ENCODE results near the gene STARD8.
"Not testable (repeated sequence)": the region's sequence is repeated elsewhere in the genome, so short reads cannot be mapped to it uniquely, and the experiment has no call there.

The STARD8 gene

DNA sequence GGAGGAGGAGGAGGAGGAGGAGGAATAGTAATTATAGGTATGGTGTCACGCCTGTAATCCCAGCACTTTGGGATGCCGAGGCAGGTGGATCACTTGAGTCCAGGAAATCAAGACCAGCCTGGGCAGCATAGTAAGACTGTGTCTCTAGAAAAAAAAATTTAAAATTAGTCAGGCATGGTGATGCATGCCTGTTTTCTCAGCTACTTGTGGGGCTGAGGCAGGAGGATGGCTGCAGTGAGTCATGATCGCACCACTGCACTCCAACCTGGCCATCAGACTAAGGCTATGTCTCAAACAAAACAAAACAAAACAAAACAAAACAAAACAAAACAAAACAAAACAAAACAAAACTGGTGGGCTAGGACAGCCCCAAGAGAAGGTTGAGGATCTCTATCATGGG, 3.0 kb downstream of the STARD8 start:
- no peak for DNase-seq
- TF ChIP-seq POLR2A (IDR thresholded peaks at IDR 0.05; ENCODE audit: low read length): no peak

DNA sequence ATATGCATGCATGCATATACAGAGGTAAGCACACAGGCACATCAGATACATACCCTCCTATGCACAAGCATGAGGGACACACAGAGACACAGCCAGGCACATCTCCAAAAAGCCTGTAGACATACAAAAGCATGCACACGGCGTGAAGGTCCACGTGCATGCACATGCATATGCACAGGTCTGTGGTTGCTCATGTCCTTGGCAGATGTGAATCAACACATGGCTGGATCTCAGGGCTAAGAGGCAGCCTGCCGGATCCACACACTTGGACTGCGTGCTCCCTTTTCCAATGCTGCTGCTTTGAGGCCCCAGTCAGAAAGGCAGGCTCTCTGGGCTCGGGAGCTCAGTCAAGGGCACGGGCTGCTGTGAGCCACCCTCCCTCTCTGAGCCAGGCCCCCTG, 3.6 kb downstream of the STARD8 start:
- no peak for DNase-seq
- TF ChIP-seq POLR2A (IDR thresholded peaks at IDR 0.05; ENCODE audit: low read length): no peak
- no peak for TF ChIP-seq GATA1 (IDR thresholded peaks at IDR 0.05; ENCODE audit: low read depth, low read length)

DNA sequence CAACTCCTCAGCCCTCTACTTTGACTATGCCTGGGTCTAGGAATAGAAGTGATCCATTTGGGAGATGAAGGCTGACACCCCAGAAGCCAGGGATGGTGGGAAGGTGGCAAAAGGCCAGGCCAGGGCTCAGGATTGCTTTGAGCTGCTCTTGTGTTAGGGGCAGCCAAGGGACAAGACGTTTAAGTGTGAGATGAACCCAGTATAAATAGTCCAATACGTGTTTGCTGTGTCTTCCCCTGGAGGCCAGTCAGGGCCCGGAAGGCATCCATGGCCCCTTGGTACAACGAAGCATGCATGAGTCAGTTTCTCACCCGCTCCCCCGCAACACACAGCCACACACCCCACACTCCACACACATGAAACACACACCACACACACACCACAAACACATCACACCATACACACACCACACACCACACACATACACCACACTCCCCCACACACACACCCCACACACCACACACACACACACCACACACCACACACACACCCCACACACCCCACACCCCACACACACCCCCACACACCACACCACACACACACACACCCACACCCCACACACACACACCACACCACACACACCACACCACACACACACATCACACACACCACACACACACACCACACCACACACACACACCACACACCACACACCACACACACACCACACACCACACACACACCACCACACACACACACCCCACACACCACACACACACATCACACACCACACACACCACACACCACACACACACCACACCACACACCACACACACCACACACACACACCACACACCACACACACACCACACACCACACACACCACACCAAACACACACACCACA, 5.1 kb downstream of the STARD8 start:
- DNase-seq: peak; percentile 7 to 55
- TF ChIP-seq POLR2A (IDR thresholded peaks at IDR 0.05; ENCODE audit: low read length) (no peak), GATA1 (IDR thresholded peaks at IDR 0.05; ENCODE audit: low read depth, low read length) (no peak)

DNA sequence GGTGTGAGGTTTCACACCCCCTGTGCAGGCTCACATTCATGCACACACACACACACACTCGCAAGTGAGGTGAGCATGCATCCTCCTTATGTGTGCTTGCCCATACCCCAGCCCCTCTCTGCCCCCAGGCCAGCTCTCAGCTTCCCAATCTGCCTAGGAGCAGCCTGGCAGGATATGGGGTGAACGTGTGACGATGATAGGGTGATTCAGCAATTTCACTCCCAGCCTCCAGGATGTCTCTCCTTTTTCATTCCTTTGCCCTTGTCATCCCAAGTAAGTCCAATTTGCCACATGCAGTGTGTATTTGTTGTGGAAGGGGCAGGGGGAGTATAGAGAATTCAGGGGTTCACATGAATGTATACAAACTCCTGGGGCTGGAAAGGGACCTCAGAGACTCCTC, 7.2 kb downstream of the STARD8 start:
- TF ChIP-seq POLR2A (IDR thresholded peaks at IDR 0.05; ENCODE audit: low read length) (no peak), GATA1 (IDR thresholded peaks at IDR 0.05; ENCODE audit: low read depth, low read length) (no peak)
- DNase-seq: peak in 1 of 2 experiments; percentile 1

DNA sequence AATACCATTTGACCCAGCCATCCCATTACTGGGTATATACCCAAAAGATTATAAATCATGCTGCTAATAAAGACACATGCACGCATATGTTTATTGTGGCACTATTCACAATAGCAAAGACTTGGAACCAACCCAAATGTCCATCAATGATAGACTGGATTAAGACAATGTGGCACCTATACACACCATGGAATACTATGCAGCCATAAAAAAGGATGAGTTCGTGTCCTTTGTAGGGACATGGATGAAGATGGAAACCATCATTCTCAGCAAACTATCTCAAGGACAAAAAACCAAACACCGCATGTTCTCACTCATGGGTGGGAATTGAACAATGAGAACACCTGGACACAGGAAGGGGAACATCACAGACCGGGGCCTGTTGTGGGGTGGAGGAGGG, 9.0 kb downstream of the STARD8 start:
- DNase-seq: not testable (repeated sequence)

DNA sequence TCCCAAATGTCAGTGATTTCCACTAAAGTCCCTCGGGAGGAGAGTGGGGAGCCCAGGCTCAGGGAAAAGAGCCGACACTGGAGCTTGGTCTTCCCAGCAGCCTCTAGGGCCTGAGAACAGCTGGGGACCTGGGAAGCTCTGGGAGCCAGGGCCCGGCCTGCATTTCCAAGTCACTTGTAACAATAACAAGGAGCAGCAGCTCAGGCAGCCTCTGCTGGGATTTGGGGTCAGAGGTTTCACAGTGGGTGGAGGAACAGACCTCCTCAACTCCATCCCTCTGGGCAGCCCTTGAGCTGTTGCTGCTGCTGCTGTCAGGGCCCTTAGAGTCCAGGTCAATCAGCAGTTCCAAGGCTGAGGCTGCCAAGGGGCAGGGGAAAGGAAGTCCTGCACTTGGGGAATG, 11.1 kb downstream of the STARD8 start:
- TF ChIP-seq GATA1 (IDR thresholded peaks at IDR 0.05; ENCODE audit: low read depth, low read length) (no peak), POLR2A (IDR thresholded peaks at IDR 0.05; ENCODE audit: low read length) (no peak)
- no peak for DNase-seq

DNA sequence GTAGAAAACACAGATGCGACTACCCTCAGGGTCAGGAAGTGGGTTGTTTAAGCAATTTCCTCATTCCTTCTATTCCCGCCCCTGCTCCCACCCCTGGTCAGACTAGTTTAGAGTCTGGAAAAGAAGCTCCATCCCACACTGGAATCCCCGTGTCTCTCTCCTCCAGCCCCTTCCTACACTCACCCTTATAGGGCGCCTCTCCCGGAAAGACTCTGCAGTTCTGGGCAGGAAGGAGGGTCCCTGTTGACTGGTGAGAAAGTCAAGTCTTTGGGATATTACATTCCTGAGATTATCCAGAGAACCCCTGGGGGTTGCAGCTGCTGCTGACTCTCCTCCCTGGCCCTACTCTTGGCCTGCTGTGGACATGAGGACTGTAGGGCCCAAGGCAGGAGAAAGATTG, 11.9 kb downstream of the STARD8 start:
- TF ChIP-seq POLR2A (IDR thresholded peaks at IDR 0.05; ENCODE audit: low read length) (no peak), GATA1 (IDR thresholded peaks at IDR 0.05; ENCODE audit: low read depth, low read length) (no peak)

DNA sequence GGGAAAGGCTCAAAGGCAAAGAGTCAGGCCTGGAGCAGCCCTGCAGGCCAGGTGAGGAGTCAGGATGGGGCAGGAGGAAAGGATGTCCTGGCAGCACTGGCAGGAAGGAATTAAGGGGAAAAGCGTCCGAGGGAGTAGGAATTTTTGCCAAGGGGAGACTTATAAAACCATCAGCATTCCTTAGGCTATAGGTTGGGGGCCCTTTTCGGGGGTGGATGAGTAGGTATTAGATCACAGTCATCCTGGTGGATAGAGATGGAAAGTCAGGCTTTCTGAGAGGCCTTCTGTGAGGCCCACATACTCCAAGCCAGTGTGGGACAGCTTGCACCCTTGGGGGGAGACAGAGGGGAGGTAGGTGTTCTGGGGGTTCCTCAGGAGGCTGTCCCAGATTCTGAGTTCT, 12.3 kb downstream of the STARD8 start:
- DNase-seq: no peak
- TF ChIP-seq POLR2A (IDR thresholded peaks at IDR 0.05; ENCODE audit: low read length) (no peak), GATA1 (IDR thresholded peaks at IDR 0.05; ENCODE audit: low read depth, low read length) (no peak)

More for the DNA sequence above, 11.9 kb downstream of the STARD8 start:
- DNase-seq: no peak

DNA sequence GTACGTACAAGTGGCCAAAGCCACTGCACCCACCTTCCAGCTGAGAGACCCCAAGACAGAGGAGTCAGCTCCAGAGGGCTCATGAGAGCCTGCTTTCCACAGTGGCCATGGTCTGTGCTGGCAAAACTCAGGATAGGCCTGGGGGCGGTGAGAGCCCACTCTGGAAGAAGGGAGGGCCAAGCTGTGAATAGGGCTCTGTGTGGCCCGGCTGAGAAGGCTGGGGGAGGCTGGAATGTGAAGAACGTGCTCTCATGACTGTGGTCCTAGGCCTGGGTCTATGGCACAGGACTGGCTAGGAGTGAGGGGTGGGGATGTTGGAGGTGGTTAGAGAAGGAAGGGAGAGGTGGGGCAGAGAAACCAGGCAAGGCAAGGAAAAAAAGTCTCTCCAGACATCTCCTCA, 13.3 kb downstream of the STARD8 start:
- TF ChIP-seq POLR2A (IDR thresholded peaks at IDR 0.05; ENCODE audit: low read length) (no peak), GATA1 (IDR thresholded peaks at IDR 0.05; ENCODE audit: low read depth, low read length) (no peak)
- DNase-seq: no peak

DNA sequence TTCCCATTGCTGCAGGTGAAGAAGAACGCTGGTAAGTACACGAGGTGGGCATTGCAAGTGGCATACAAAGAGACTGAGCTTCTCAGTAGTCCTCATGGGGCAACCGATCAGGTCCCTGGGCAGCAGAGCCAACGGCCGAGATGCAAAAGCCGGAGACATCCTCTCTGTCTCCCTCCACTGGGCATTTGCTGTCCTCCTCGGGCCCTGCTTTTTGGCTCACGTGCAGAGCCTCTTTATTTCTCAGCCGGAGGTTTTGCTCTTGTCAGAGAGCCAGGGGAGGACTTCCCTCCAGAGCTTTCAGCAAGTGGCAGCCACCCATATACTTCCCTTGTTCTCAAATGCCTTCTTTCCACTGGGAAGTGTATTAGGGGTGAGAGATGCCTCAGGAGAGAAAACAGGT, 18.0 kb downstream of the STARD8 start:
- DNase-seq: no peak
- no peak for TF ChIP-seq POLR2A (IDR thresholded peaks at IDR 0.05; ENCODE audit: low read length)
- no peak for TF ChIP-seq GATA1 (IDR thresholded peaks at IDR 0.05; ENCODE audit: low read depth, low read length)

DNA sequence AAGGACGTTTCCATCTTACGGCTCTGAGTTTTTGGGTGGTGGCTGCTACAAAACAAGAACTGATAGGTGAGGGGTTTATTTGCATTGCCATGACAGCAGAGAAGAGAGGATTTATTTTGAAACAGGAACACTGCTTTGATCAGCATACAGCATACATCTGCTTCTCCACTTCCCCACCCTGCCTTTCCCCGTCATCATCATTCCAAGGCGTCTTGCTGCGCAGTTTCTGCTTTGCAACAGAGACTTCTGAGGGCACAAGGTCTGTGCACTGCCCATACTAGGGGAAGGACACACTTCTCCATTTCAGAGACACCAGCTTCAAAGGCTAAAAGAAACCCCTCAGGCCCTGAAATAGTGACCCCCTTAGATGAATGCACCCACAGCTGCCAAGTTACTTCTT, 19.1 kb downstream of the STARD8 start:
- TF ChIP-seq GATA1 (IDR thresholded peaks at IDR 0.05; ENCODE audit: low read depth, low read length): no peak
- TF ChIP-seq POLR2A (IDR thresholded peaks at IDR 0.05; ENCODE audit: low read length): no peak
- DNase-seq: no peak

DNA sequence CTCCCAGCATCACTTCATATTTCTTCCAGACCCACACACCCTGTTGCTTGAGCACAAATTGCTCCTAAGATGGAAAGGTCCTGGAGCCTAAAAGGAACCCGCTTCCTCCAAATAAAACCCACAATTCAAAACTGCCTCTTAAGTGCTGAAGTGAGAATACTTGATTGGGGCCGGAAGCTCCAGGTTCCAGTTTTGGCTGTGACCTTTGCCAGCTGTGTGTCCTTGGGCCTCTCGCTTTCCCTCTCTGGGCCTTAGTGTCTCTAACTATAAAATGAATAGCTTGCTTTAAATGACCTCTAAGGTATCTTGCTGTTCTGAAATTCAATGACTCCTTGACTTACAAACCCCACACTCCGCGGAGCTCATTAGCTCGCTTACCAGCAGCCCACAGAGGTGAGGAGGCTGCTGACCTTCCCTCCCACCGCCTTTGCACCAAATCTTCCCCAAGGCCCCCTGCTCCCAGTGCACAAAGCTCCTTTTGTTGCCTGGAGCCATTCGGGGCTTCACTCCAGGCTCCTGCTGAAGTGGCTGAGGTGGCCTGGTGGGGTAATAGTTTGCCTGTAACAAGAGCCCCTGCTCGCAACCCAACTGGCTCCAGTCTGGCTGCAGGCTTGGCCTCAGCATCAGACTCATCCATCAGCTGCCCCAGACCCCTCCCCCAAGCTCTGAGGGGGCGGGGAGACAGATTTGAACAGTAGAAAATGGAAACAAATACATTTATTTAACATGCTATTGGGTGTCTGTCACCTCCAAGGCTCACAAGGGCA, 21.8 kb downstream of the STARD8 start:
- TF ChIP-seq GATA1 (IDR thresholded peaks at IDR 0.05; ENCODE audit: low read depth, low read length) (no peak), POLR2A (IDR thresholded peaks at IDR 0.05; ENCODE audit: low read length) (no peak)
- DNase-seq: no peak

DNA sequence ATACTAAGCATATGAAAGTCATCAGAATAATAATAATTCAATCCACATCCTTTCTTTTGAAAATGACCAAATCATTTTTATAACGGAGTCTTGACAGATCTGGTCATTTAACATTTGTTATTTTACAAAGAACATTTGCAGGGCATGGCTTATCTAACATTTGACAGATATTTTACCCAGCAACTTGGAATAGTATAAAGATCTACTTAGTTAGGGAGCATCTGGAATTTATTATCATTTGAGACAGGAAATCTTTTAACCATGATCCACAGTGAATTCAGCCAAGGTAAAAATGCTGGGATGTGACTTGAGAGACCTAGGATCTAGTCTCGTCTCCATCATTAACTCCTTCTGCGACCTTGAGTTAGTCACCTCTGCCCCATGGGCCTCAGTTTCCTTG, 22.4 kb downstream of the STARD8 start:
- DNase-seq: no peak
- TF ChIP-seq GATA1 (IDR thresholded peaks at IDR 0.05; ENCODE audit: low read depth, low read length) (no peak), POLR2A (IDR thresholded peaks at IDR 0.05; ENCODE audit: low read length) (no peak)

DNA sequence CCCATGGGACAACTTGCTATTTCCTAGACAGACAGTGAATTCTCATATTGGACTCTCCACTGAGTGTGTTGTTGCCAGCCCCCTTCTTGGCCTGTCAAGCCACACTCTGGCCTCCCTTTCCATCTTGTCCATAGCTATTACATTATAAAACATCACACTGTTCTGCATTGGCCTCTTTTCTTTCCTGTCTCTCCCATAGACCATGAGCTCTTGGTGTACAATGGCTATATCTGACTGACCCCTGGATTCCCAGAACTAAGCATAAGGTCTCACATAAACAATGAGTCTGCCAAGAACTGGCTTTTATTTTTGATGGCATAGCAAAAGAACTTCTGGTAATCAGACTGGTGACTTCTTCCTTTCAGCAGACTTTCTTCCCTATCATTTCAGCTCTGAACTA, 23.8 kb downstream of the STARD8 start:
- DNase-seq: no peak
- no peak for TF ChIP-seq POLR2A (IDR thresholded peaks at IDR 0.05; ENCODE audit: low read length)

Measured in erythroblast (primary cell).